Measurements from ENCODE around the gene SYT6. TPM values are rescaled to one million over a fixed set of nuclear protein-coding genes. Genes with fewer than 3 reads are reported as not detected.

Gene SYT6
- total RNA-seq: under 1 TPM in 1 of 3 donors, not detected in 2; 0.82 TPM
- long read RNA-seq, donor 1, partial matches to known transcripts: 1 of 1 reads
- long read RNA-seq, donor 1, other reads (novel, unspliced or antisense): 0 of 1 reads
- long read RNA-seq, donor 2: 0 reads

GRCh38 chr1:114153261-114154145 is at the start of gene SYT6:
TSS of gene SYT6 (minus strand) at chr1:114153869. CDS start at chr1:114153772, 97 bp downstream.
- intact Hi-C loops (cut with DNase I, micrococcal nuclease): no loop called here
- no peak for TF ChIP-seq CTCF (IDR thresholded peaks at IDR 0.05)
- no peaks in the 10 kb centered on the region for H3K9me3 ChIP-seq
- ATAC-seq: no peak
- peaks cover 18% of the 10 kb centered on the region for H3K4me1 ChIP-seq (ENCODE audit: low read depth)
- no peak within 1 kb of the TSS for H3K4me3 ChIP-seq
- no peak for DNase-seq
- no peaks in the 10 kb centered on the region for H3K36me3 ChIP-seq (ENCODE audit: low read depth)

- no peak for DNase-seq
- TF ChIP-seq CTCF (IDR thresholded peaks at IDR 0.05): no peak
- Histone ChIP-seq H3K4me1 (ENCODE audit: low read depth) (no peaks in the 10 kb centered on the region), H3K9me3 (no peaks in the 10 kb centered on the region), H3K4me3 (no peak overlapping the region), H3K36me3 (ENCODE audit: low read depth) (no peaks in the 10 kb centered on the region)
- no peak for ATAC-seq
- intact Hi-C loops (cut with DNase I, micrococcal nuclease): no loop called here
These were observed 47.8 kb upstream of the SYT6 start for GRCh38 chr1:114201486-114201885.

- Histone ChIP-seq H3K36me3 (ENCODE audit: low read depth) (no peaks in the 10 kb centered on the region), H3K4me3 (no peak overlapping the region), H3K4me1 (ENCODE audit: low read depth) (no peaks in the 10 kb centered on the region), H3K9me3 (no peaks in the 10 kb centered on the region)
- ATAC-seq (no peak), DNase-seq (no peak)
- TF ChIP-seq CTCF (IDR thresholded peaks at IDR 0.05): no peak
- intact Hi-C loops (cut with DNase I, micrococcal nuclease): no loop called here
These were observed 45.4 kb upstream of the SYT6 start for GRCh38 chr1:114199017-114199594.

- intact Hi-C loops (cut with DNase I, micrococcal nuclease): no loop called here
- ATAC-seq: no peak
These were observed 43.6 kb upstream of the SYT6 start for GRCh38 chr1:114196992-114197907.

More at GRCh38 chr1:114196992-114197907, 43.6 kb upstream of the SYT6 start:
- no peak for TF ChIP-seq CTCF (IDR thresholded peaks at IDR 0.05)
- no peaks in the 10 kb centered on the region for H3K36me3 ChIP-seq (ENCODE audit: low read depth)
- no peak for DNase-seq
- no peak overlapping the region for H3K4me3 ChIP-seq
- H3K9me3 ChIP-seq: no peaks in the 10 kb centered on the region
- H3K4me1 ChIP-seq (ENCODE audit: low read depth): no peaks in the 10 kb centered on the region

Measured in mucosa of descending colon (tissue), 3 donors.